Measurements from ENCODE around the gene LMBRD1.

GRCh38 chr6:69722683-69723082 lies 74.1 kb downstream of the LMBRD1 start:
- TF ChIP-seq CTCF (IDR thresholded peaks at IDR 0.05; ENCODE audit: low read depth, low read length, poor library complexity, severe bottlenecking) (no peak), EZH2phosphoT487 (IDR thresholded peaks at IDR 0.05; ENCODE audit: borderline replicate concordance, low read length) (no peak)

Data from DOHH2 (cell line).